K562 (cell line): ENCODE measurements around the gene NAIF1. TPM values are rescaled to one million over a fixed set of nuclear protein-coding genes. Genes with fewer than 3 reads are reported as not detected.
A peak's percentile ranks its signal among the peaks of the same experiment; 100 is the strongest.

Experiments used
- COPS2 ChIP-seq: fragments of 450-650 bp; conservative IDR thresholded peaks from 2 replicates; pipeline ENCODE4 v1.6.1; 2016; ENCODE audit warnings: mild to moderate bottlenecking, moderate library complexity
- HNRNPUL1 ChIP-seq: fragments of 200-400 bp; formaldehyde crosslinking; IDR thresholded peaks from 2 replicates; pipeline ENCODE4 v1.6.1; 2017; ENCODE audit warnings: low read length
- KAT7 ChIP-seq: sonication (generic); formaldehyde crosslinking; IDR thresholded peaks from 2 replicates; pipeline ENCODE4 v1.8.0; 2022; ENCODE audit warnings: missing genetic modification reagents, mild to moderate bottlenecking, borderline replicate concordance
- MCM3 ChIP-seq: fragments of 450-650 bp; IDR thresholded peaks from 2 replicates; pipeline ENCODE4 v1.6.1; 2016
- MIER1 ChIP-seq: fragments of 450-650 bp; IDR thresholded peaks from 2 replicates; pipeline ENCODE4 v1.6.1; 2016; ENCODE audit warnings: antibody characterized with exemption, mild to moderate bottlenecking, low read depth
- NFYB ChIP-seq: IDR thresholded peaks from 2 replicates; pipeline ENCODE4 v1.6.1; 2011; ENCODE audit warnings: mild to moderate bottlenecking, moderate library complexity; ENCODE audit not compliant: insufficient read length; ENCODE audit errors: extremely low read depth
- POLR2H ChIP-seq: IDR thresholded peaks from 2 replicates; pipeline ENCODE4 v1.6.1; 2016; ENCODE audit warnings: missing genetic modification characterization, low read depth, mild to moderate bottlenecking, control low read depth, missing compliant biosample characterization, moderate library complexity
- PPARD ChIP-seq: fragments of 250-450 bp; sonication (Bioruptor Pico); IDR thresholded peaks from 2 replicates; pipeline ENCODE4 v1.8.0; 2022; ENCODE audit warnings: inconsistent platforms, mild to moderate bottlenecking, moderate library complexity
- SIRT6 ChIP-seq: IDR thresholded peaks from one replicate; pipeline ENCODE4 v1.6.1; 2012; ENCODE audit warnings: low read depth, mild to moderate bottlenecking, control low read depth, inconsistent platforms, low read length, moderate library complexity
- SMARCB1 ChIP-seq: IDR thresholded peaks from 2 replicates; pipeline ENCODE4 v1.6.1; 2011; ENCODE audit warnings: improper control_type of control experiment, low read depth; ENCODE audit not compliant: insufficient read length
- TRIM24 ChIP-seq, 2 experiments: fragments of 450-650 bp; IDR thresholded peaks; 2 replicates each; pipeline ENCODE4 v1.6.1; 2016
- ZNF217 ChIP-seq: sonication (generic); formaldehyde crosslinking; IDR thresholded peaks from 2 replicates; pipeline ENCODE4 v1.8.0; 2022; ENCODE audit warnings: mild to moderate bottlenecking, missing genetic modification reagents
- ZNF232 ChIP-seq: sonication (generic); formaldehyde crosslinking; IDR thresholded peaks from 2 replicates; pipeline ENCODE4 v1.8.0; 2022; ENCODE audit warnings: mild to moderate bottlenecking, missing genetic modification reagents
- ZNF318 ChIP-seq, 2 experiments: fragments of 450-650 bp; IDR thresholded peaks; 2 replicates each; pipeline ENCODE4 v1.6.1; 2016; ENCODE audit warnings: mild to moderate bottlenecking in 2 of 2, borderline replicate concordance in 1 of 2, low read depth in 1 of 2, moderate library complexity in 1 of 2
- ZNF830 ChIP-seq: fragments of 250-450 bp; sonication (Bioruptor Pico); IDR thresholded peaks from 2 replicates; pipeline ENCODE4 v1.5.0; 2021; ENCODE audit warnings: mild to moderate bottlenecking
- polyA plus RNA-seq, 8 experiments: library from polyadenylated mRNA; depleted of rRNA in 4 of 8; stranded (reverse) in 5 of 8; unstranded in 3 of 8; fragments of >200 nt; fragmentation: Nextera tagmentation in 2 of 8; fragmentation: Illumina TruSeq in 1 of 8; extraction: Ambion mirVana in 2 of 8; extraction: Trizol in 1 of 8; gene quantifications; 2 replicates each; pipeline versions ENCODE4 v1.2.1 to v1.2.3, GENCODE V29; 2011 to 2014; ENCODE audit warnings: inconsistent platforms in 1 of 8, missing spikeins in 1 of 8
- total RNA-seq, 7 experiments: library from RNA; depleted of rRNA in 6 of 7; stranded (reverse); fragments of >200 nt in 6 of 7; fragmentation: Illumina TruSeq in 2 of 7; extraction: Trizol in 2 of 7; gene quantifications; 2 replicates each; pipeline versions ENCODE4 v1.2.1 to v1.2.3, GENCODE V29; 2011 to 2021; ENCODE audit warnings: low replicate concordance in 1 of 7
- TF ChIP-seq, protein P1 (sequence below): sonication (generic); formaldehyde crosslinking; IDR thresholded peaks from 2 replicates; pipeline ENCODE4 v1.8.1; 2023; ENCODE audit warnings: mild to moderate bottlenecking, missing genetic modification reagents, moderate library complexity
- TF ChIP-seq, protein P2 (sequence below): fragments of 200-800 bp; sonication (Bioruptor generic); IDR thresholded peaks from 2 replicates; pipeline ENCODE4 v1.6.1; 2017; ENCODE audit warnings: missing genetic modification characterization, missing compliant biosample characterization

The NAIF1 gene
- total and polyA plus RNA-seq, 9 of the 15 experiments (the other 6 are each of a cell fraction or from before 2014, with no cell fraction given), result 4.8 to 26.6 (median 17.2) TPM

DNA sequence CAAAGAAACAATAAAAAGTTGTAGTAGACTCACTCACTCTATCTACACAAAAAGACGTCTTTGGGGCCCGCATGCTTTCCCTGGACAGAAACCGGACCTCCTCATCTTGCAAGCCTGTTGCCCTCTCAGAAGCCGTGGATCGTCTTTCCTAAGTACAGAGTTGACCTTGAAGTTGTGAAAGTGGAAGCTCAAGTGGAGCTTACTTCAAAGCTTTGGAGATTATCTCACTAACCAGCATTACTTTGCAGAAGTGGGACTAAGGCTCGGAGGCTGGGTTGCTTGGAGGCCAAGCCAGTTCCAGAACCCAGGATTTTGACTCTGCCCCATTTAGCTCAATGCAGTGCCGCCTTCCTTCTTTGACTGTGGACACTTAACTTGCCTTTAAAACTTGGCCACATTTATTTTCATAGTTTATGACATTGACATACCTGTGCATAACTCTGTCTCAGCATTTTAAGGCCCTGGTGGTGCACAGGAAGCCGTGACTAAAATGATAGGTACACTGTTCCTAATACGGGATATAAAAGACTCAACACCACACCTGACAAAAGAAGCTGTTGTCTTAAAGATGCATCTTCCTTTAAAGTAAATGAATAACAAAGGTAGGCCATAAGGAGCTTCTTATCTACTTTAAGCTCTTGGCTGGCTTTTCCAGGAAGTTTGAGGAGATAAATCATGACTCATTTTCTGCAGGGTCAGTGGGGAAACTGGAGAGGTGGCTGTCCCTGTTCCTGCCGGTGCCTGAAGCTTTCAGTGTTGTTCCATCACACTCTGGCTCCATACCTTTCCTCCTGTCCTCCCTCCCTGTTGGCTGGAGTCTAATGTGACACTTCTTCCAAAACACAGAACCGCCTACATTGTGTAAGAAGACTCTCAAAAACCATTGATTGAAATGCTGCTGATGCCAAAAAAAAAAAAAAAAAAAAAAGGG is 11.6 kb upstream of the NAIF1 start (continued):
- TF ChIP-seq, protein P1, sequence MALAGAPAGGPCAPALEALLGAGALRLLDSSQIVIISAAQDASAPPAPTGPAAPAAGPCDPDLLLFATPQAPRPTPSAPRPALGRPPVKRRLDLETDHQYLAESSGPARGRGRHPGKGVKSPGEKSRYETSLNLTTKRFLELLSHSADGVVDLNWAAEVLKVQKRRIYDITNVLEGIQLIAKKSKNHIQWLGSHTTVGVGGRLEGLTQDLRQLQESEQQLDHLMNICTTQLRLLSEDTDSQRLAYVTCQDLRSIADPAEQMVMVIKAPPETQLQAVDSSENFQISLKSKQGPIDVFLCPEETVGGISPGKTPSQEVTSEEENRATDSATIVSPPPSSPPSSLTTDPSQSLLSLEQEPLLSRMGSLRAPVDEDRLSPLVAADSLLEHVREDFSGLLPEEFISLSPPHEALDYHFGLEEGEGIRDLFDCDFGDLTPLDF (CRISPR knock-in tag), result no peak
- TF ChIP-seq ZNF318 (IDR thresholded peaks at IDR 0.05; ENCODE audit: borderline replicate concordance in 1 of 2, low read depth in 1 of 2), result no peak; a peak in 1 of 4 replicates
- TF ChIP-seq KAT7 (CRISPR knock-in tag), result 0 out of 2 replicates have a peak, but pooled peaks have one; percentile 18
- no peak for TF ChIP-seq MCM3
- peak; percentile 11 to 54; a peak in 1 of 4 replicates for TF ChIP-seq TRIM24 (IDR thresholded peaks at IDR 0.05)
- TF ChIP-seq ZNF217, result no peak
- no peak for TF ChIP-seq SIRT6
- TF ChIP-seq, protein P2, sequence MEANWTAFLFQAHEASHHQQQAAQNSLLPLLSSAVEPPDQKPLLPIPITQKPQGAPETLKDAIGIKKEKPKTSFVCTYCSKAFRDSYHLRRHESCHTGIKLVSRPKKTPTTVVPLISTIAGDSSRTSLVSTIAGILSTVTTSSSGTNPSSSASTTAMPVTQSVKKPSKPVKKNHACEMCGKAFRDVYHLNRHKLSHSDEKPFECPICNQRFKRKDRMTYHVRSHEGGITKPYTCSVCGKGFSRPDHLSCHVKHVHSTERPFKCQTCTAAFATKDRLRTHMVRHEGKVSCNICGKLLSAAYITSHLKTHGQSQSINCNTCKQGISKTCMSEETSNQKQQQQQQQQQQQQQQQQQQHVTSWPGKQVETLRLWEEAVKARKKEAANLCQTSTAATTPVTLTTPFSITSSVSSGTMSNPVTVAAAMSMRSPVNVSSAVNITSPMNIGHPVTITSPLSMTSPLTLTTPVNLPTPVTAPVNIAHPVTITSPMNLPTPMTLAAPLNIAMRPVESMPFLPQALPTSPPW (CRISPR knock-in tag), result peak; percentile 57
- no peak for TF ChIP-seq SMARCB1
- no peak for TF ChIP-seq MIER1
- TF ChIP-seq NFYB, result no peak
- no peak for TF ChIP-seq HNRNPUL1
- no peak for TF ChIP-seq PPARD (CRISPR knock-in tag)
- TF ChIP-seq COPS2, result no peak
- TF ChIP-seq POLR2H, result peak; percentile 59; the same call in 1 of the 2 replicates
- TF ChIP-seq ZNF232 (CRISPR knock-in tag), result no peak
- no peak for TF ChIP-seq ZNF830 (CRISPR knock-in tag)
